Peyer's patch (tissue), 4 donors: ENCODE results near the gene PERCC1.

ENCODE experiments used
- POLR2A ChIP-seq, 2 donors: fragments of 450-650 bp; IDR thresholded peaks; one replicate each; pipeline ENCODE4 v1.5.1; 2017; ENCODE audit warnings: antibody characterized with exemption in 2 of 2, mild to moderate bottlenecking in 2 of 2, moderate library complexity in 2 of 2
- TF ChIP-seq, protein P1 (sequence below), 6 experiments: fragments of 450-650 bp in 4 of 6; fragments of 200-600 bp in 2 of 6; sonication (generic) in 1 of 6; IDR thresholded peaks; one replicate each; pipeline ENCODE4 v1.5.1; 2017 to 2019; ENCODE audit warnings: antibody characterized with exemption in 6 of 6, mild to moderate bottlenecking in 3 of 6, moderate library complexity in 1 of 6

DNA sequence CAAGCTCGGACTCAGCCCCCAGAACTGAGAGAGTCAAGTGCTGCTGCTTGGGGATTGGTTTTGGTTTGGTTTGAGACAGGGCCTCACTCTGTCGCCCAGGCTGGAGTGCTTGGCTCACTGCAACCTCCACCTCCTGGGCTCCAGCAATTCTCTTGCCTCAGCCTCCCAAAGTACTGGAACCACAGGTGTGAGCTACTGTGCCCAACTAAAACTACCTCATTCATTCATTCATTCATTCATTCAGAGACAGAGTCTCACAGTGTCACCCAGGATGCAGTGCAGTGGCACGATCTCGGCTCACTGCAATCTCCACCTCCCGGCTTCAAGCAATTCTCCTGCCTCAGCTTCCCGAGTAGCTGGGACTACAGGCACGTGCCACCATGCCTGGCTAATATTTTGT, 41.1 kb upstream of the PERCC1 start:
- no peak for TF ChIP-seq POLR2A (IDR thresholded peaks at IDR 0.05)
- TF ChIP-seq, protein P1, sequence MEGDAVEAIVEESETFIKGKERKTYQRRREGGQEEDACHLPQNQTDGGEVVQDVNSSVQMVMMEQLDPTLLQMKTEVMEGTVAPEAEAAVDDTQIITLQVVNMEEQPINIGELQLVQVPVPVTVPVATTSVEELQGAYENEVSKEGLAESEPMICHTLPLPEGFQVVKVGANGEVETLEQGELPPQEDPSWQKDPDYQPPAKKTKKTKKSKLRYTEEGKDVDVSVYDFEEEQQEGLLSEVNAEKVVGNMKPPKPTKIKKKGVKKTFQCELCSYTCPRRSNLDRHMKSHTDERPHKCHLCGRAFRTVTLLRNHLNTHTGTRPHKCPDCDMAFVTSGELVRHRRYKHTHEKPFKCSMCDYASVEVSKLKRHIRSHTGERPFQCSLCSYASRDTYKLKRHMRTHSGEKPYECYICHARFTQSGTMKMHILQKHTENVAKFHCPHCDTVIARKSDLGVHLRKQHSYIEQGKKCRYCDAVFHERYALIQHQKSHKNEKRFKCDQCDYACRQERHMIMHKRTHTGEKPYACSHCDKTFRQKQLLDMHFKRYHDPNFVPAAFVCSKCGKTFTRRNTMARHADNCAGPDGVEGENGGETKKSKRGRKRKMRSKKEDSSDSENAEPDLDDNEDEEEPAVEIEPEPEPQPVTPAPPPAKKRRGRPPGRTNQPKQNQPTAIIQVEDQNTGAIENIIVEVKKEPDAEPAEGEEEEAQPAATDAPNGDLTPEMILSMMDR (IDR thresholded peaks at IDR 0.05), result no peak
